Cardiac muscle cell (in vitro differentiated cells and primary cell): Measurements from ENCODE around the gene OSBPL8. TPM values are rescaled to one million over a fixed set of nuclear protein-coding genes. Genes with fewer than 3 reads are reported as not detected.

Experiments used
- DNase-seq, 2 donors: peaks; one replicate each; pipeline versions ENCODE4 v3.0.0 to v3.0.0-alpha.2; 2010 to 2017; ENCODE audit warnings: low read depth in 1 of 2, low spot score in 1 of 2
- H3K27ac ChIP-seq: fragments of 200-600 bp; sonication (generic); 2 replicates; pipeline ENCODE4 v1.5.1; 2016
- H3K27me3 ChIP-seq: fragments of 200-600 bp; sonication (generic); 2 replicates; pipeline ENCODE4 v1.6.0; 2016; ENCODE audit warnings: control low read depth
- H3K36me3 ChIP-seq: fragments of 200-600 bp; sonication (generic); 2 replicates; pipeline ENCODE4 v1.5.1; 2016; ENCODE audit warnings: control low read depth
- H3K4me1 ChIP-seq: fragments of 200-600 bp; sonication (generic); 2 replicates; pipeline ENCODE4 v1.8.1; 2017; ENCODE audit warnings: low read depth, mild to moderate bottlenecking, mixed run types
- H3K4me3 ChIP-seq: fragments of 200-600 bp; sonication (generic); 2 replicates; pipeline ENCODE4 v1.5.1; 2016; ENCODE audit warnings: mild to moderate bottlenecking
- H3K9me3 ChIP-seq: fragments of 200-600 bp; sonication (generic); 2 replicates; pipeline ENCODE4 v1.5.1; 2017; ENCODE audit warnings: low read depth, mild to moderate bottlenecking, control low read depth
- polyA plus RNA-seq: library from polyadenylated mRNA; unstranded; fragments of >200 nt; fragmentation: Nextera tagmentation; extraction: Ambion mirVana; gene quantifications from 2 replicates; pipeline ENCODE4 v1.2.1, GENCODE V29; 2016
- total RNA-seq: library from RNA; depleted of rRNA; stranded (reverse); fragments of >200 nt; gene quantifications from 2 replicates; pipeline ENCODE4 v1.2.3, GENCODE V29; 2016
- TF ChIP-seq, protein P1 (sequence below): IDR thresholded peaks from 2 replicates; pipeline ENCODE4 v1.5.1; 2012; ENCODE audit warnings: low read depth, mild to moderate bottlenecking, low read length

OSBPL8 gene, protein sequence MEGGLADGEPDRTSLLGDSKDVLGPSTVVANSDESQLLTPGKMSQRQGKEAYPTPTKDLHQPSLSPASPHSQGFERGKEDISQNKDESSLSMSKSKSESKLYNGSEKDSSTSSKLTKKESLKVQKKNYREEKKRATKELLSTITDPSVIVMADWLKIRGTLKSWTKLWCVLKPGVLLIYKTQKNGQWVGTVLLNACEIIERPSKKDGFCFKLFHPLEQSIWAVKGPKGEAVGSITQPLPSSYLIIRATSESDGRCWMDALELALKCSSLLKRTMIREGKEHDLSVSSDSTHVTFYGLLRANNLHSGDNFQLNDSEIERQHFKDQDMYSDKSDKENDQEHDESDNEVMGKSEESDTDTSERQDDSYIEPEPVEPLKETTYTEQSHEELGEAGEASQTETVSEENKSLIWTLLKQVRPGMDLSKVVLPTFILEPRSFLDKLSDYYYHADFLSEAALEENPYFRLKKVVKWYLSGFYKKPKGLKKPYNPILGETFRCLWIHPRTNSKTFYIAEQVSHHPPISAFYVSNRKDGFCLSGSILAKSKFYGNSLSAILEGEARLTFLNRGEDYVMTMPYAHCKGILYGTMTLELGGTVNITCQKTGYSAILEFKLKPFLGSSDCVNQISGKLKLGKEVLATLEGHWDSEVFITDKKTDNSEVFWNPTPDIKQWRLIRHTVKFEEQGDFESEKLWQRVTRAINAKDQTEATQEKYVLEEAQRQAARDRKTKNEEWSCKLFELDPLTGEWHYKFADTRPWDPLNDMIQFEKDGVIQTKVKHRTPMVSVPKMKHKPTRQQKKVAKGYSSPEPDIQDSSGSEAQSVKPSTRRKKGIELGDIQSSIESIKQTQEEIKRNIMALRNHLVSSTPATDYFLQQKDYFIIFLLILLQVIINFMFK
- total RNA-seq, result 38.5 and 143 TPM in 2 replicates
- polyA plus RNA-seq, result 25.6 and 41.0 TPM in 2 replicates

DNA sequence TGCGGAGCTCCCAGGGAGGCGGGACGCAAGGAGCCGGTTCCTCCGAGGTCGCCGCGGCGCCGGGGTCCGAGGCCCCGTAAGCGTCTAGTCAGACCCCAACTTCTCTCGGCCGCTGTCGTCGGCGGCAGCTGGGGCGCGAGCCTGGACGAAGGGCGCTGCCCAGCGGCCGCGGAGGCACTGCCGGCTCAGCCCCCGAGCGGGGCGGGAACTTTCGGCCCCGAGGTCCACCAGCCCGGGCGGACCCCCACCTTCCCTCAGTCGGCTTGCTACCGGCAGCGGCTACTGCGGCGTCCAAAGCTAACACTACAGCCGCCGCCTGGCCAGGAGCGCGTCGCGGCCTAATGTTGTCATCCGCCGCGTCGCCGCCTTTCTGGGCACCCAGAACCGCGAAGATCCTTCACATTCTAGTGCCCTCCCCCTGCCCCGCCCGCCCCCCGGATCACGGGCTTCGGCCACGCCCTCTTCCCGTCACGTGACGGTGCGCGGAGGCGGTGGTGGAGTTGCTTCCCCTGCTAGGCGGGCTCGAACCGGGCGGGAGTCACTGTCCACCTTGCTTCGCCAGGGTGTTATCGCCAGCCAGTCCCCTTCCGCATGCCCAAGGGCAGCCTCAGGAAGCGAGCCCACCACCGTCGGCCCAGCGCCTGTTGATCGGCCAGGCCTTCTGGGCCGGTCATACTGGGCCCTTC lies at the start of gene OSBPL8:
Gene OSBPL8, minus strand, starts transcription at position 372 of the 686 bp plus-strand sequence. CDS start 72,220 bp downstream, outside the sequence.
- Histone ChIP-seq H3K4me1 (peaks cover 32% of the 10 kb centered on the region), H3K4me3 (peak within 1 kb of the TSS; percentile 62), H3K27me3 (no peaks in the 10 kb centered on the region), H3K27ac (peak within 1 kb of the TSS; percentile 96), H3K9me3 (no peaks in the 10 kb centered on the region), H3K36me3 (no peaks in the 10 kb centered on the region)
- TF ChIP-seq, protein P1, sequence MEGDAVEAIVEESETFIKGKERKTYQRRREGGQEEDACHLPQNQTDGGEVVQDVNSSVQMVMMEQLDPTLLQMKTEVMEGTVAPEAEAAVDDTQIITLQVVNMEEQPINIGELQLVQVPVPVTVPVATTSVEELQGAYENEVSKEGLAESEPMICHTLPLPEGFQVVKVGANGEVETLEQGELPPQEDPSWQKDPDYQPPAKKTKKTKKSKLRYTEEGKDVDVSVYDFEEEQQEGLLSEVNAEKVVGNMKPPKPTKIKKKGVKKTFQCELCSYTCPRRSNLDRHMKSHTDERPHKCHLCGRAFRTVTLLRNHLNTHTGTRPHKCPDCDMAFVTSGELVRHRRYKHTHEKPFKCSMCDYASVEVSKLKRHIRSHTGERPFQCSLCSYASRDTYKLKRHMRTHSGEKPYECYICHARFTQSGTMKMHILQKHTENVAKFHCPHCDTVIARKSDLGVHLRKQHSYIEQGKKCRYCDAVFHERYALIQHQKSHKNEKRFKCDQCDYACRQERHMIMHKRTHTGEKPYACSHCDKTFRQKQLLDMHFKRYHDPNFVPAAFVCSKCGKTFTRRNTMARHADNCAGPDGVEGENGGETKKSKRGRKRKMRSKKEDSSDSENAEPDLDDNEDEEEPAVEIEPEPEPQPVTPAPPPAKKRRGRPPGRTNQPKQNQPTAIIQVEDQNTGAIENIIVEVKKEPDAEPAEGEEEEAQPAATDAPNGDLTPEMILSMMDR, result peak; percentile 30
- DNase-seq, result peak; percentile 94 to 95

DNA sequence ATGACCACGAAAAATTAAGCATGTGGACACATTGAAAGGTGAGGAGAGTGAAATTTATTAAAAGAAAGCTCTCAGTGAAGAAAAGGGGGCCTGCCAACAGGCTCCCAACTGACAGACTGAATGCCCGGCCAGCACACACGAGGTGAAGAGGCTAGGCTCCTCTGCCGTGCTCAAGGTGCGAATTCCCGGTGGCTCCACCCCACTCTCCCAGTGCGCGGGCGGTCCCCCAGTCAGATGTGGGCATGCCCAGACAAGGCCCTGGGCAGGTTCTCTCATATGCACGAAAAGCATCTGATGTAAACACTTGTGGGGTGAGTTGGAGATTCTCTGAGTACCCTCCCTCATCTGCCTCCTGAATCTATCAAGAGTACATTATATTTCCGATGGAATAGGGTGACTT lies 48.5 kb upstream of the OSBPL8 start:
- no peak overlapping the region for H3K4me3 ChIP-seq
- H3K27ac ChIP-seq, result no peak overlapping the region
- TF ChIP-seq, protein P1, result no peak
- H3K27me3 ChIP-seq, result no peaks in the 10 kb centered on the region
- no peaks in the 10 kb centered on the region for H3K4me1 ChIP-seq
- no peaks in the 10 kb centered on the region for H3K36me3 ChIP-seq
- no peak for DNase-seq
- H3K9me3 ChIP-seq, result no peaks in the 10 kb centered on the region

GRCh38 chr12:76595056-76595455 lies 35.5 kb upstream of the OSBPL8 start:
- DNase-seq, result peak in 1 of 2 donors; percentile 60
- Histone ChIP-seq H3K27ac (no peak overlapping the region), H3K36me3 (no peaks in the 10 kb centered on the region), H3K27me3 (no peaks in the 10 kb centered on the region), H3K4me1 (no peaks in the 10 kb centered on the region), H3K4me3 (no peak overlapping the region), H3K9me3 (no peaks in the 10 kb centered on the region)
- TF ChIP-seq, protein P1, result no peak

DNA sequence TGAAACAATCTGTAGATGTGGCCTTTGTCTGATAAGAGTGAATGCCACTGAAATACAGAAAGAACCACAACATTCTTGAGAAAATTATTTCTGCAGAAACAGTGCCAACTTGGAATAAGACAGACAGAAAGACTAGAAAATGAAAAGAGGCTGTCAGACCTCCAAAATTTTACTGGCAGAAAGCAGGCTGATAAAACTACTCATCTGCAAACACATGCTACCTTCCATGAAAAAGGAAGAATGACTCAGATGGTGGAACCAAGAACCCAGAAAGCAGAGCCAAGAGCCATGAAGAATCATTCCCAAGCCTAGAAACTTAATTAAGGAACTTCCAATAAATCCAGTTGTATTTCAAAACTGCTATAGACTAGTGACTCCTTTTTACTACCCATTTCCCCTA lies 31.9 kb upstream of the OSBPL8 start:
- H3K36me3 ChIP-seq, result no peaks in the 10 kb centered on the region
- H3K27me3 ChIP-seq, result no peaks in the 10 kb centered on the region
- no peak overlapping the region for H3K4me3 ChIP-seq
- no peaks in the 10 kb centered on the region for H3K9me3 ChIP-seq
- peak in 1 of 2 donors; percentile 79 for DNase-seq
- H3K4me1 ChIP-seq, result no peaks in the 10 kb centered on the region
- H3K27ac ChIP-seq, result no peak overlapping the region
- TF ChIP-seq, protein P1, result no peak

GRCh38 chr12:76590131-76590530 lies 30.6 kb upstream of the OSBPL8 start:
- TF ChIP-seq, protein P1, result no peak

More at GRCh38 chr12:76590131-76590530, 30.6 kb upstream of the OSBPL8 start:
- H3K4me3 ChIP-seq, result no peak overlapping the region
- H3K9me3 ChIP-seq, result no peaks in the 10 kb centered on the region
- no peak overlapping the region for H3K27ac ChIP-seq
- no peaks in the 10 kb centered on the region for H3K27me3 ChIP-seq
- no peaks in the 10 kb centered on the region for H3K4me1 ChIP-seq
- no peak for DNase-seq
- no peaks in the 10 kb centered on the region for H3K36me3 ChIP-seq
